SK-N-SH (cell line): Measurements from ENCODE around the gene RASAL3. TPM values are rescaled to one million over a fixed set of nuclear protein-coding genes. Genes with fewer than 3 reads are reported as not detected.

Experiments used
- CTCF ChIA-PET: fragments of 300-600, 350-600 bp; formaldehyde crosslinking; extraction: SDS; loops from one replicate; lab custom pipeline; 2021; lab: Yijun Ruan, JAX
- POLR2A ChIA-PET: fragments of 350-600 bp; sonication (Branson Sonifier 250); formaldehyde crosslinking; extraction: SDS; loops from one replicate; lab custom pipeline; 2020; ENCODE audit warnings: antibody characterized with exemption, inconsistent platforms; lab: Yijun Ruan, JAX
- DNase-seq: peaks from one replicate; pipeline ENCODE4 v3.0.0; 2012
- H2AFZ ChIP-seq: fragments of 200-600 bp; sonication (generic); 2 replicates; pipeline ENCODE4 v1.8.1; 2016; ENCODE audit warnings: antibody characterized with exemption, mild to moderate bottlenecking, low read depth
- H3F3A ChIP-seq: fragments of 200-600 bp; sonication (generic); replicated peaks from 2 replicates; pipeline ENCODE3; 2016; ENCODE audit warnings: antibody characterized with exemption, mild to moderate bottlenecking; ENCODE audit not compliant: insufficient read depth
- H3K27ac ChIP-seq, 2 experiments: fragments of 200-500 bp in 1 of 2; fragments of 200-600 bp in 1 of 2; sonication (Bioruptor generic) in 1 of 2; sonication (generic), shearing (Covaris generic) in 1 of 2; 2 replicates each; pipeline versions ENCODE4 v1.5.1 to v1.6.1; 2014 to 2016; ENCODE audit warnings: low read depth in 2 of 2, inconsistent platforms in 1 of 2, low read length in 1 of 2, mild to moderate bottlenecking in 1 of 2, mixed read lengths in 1 of 2
- H3K27me3 ChIP-seq: fragments of 200-600 bp; sonication (generic), shearing (Covaris generic); 2 replicates; pipeline ENCODE4 v1.6.1; 2016; ENCODE audit warnings: mixed run types; ENCODE audit not compliant: insufficient read depth
- H3K36me3 ChIP-seq, 2 experiments: fragments of 200-500 bp in 1 of 2; fragments of 200-600 bp in 1 of 2; sonication (Bioruptor generic) in 1 of 2; sonication (generic) in 1 of 2; replicated peaks in 1 of 2; 2 replicates each; pipeline versions ENCODE3 to v1.5.1; 2014 to 2016; ENCODE audit warnings: low read length in 1 of 2, mild to moderate bottlenecking in 1 of 2; ENCODE audit not compliant: insufficient read depth in 2 of 2, control insufficient read depth in 1 of 2
- H3K4me1 ChIP-seq, 2 experiments: fragments of 200-500 bp in 1 of 2; fragments of 200-600 bp in 1 of 2; sonication (Bioruptor generic) in 1 of 2; sonication (generic), shearing (Covaris generic) in 1 of 2; 2 replicates each; pipeline versions ENCODE4 v1.5.1 to v1.6.1; 2014 to 2016; ENCODE audit warnings: low read depth in 1 of 2, low read length in 1 of 2, mixed run types in 1 of 2; ENCODE audit not compliant: insufficient read depth in 2 of 2, control insufficient read depth in 1 of 2
- H3K4me2 ChIP-seq: fragments of 200-600 bp; sonication (generic), shearing (Covaris generic); 2 replicates; pipeline ENCODE4 v1.6.1; 2017; ENCODE audit warnings: mixed run types
- H3K4me3 ChIP-seq, 2 experiments: fragments of 200-500 bp in 1 of 2; fragments of 200-600 bp in 1 of 2; sonication (Bioruptor generic) in 1 of 2; sonication (generic), shearing (Covaris generic) in 1 of 2; 2 replicates each; pipeline versions ENCODE4 v1.5.1 to v1.8.1; 2014 to 2016; ENCODE audit warnings: low read depth in 2 of 2, inconsistent platforms in 1 of 2, low read length in 1 of 2, mild to moderate bottlenecking in 1 of 2, mixed read lengths in 1 of 2, moderate library complexity in 1 of 2
- H3K79me2 ChIP-seq: fragments of 200-600 bp; sonication (generic); 2 replicates; pipeline ENCODE4 v1.8.1; 2017; ENCODE audit warnings: mild to moderate bottlenecking; ENCODE audit not compliant: insufficient read depth
- H3K9ac ChIP-seq: fragments of 200-600 bp; sonication (generic); 2 replicates; pipeline ENCODE4 v1.6.1; 2017; ENCODE audit warnings: mixed run types
- H3K9me2 ChIP-seq: fragments of 200-600 bp; sonication (generic); 2 replicates; pipeline ENCODE4 v1.6.1; 2017; ENCODE audit warnings: mixed run types
- H3K9me3 ChIP-seq: fragments of 200-600 bp; sonication (generic); 2 replicates; pipeline ENCODE4 v1.6.1; 2017; ENCODE audit warnings: mixed run types, mild to moderate bottlenecking, moderate library complexity
- H4K20me1 ChIP-seq: fragments of 200-600 bp; sonication (generic); 2 replicates; pipeline ENCODE4 v1.6.1; 2017; ENCODE audit warnings: mild to moderate bottlenecking, mixed run types; ENCODE audit not compliant: insufficient read depth
- CHD2 ChIP-seq: fragments of 150-350 bp; IDR thresholded peaks from 2 replicates; pipeline ENCODE4 v1.6.1; 2018; ENCODE audit warnings: low read length; ENCODE audit not compliant: partially characterized antibody
- ELF1 ChIP-seq: IDR thresholded peaks from 2 replicates; pipeline ENCODE4 v1.4.0; 2012
- EZH2phosphoT487 ChIP-seq: fragments of 200-600 bp; sonication (generic); IDR thresholded peaks from 2 replicates; pipeline ENCODE4 v1.6.1; 2017; ENCODE audit warnings: low read depth, mixed run types, mild to moderate bottlenecking, antibody characterized with exemption, moderate library complexity, borderline replicate concordance
- FOSL2 ChIP-seq: IDR thresholded peaks from 2 replicates; pipeline ENCODE4 v1.4.0; 2012; ENCODE audit warnings: low read depth, mild to moderate bottlenecking, moderate library complexity, borderline replicate concordance
- FOXJ3 ChIP-seq: sonication (generic); formaldehyde crosslinking; IDR thresholded peaks from 2 replicates; pipeline ENCODE4 v1.5.1; 2020; ENCODE audit warnings: mild to moderate bottlenecking, missing genetic modification reagents
- GATA2 ChIP-seq: sonication (generic); formaldehyde crosslinking; IDR thresholded peaks from 2 replicates; pipeline ENCODE4 v1.5.0; 2020; ENCODE audit warnings: mild to moderate bottlenecking, missing genetic modification reagents
- IRF3 ChIP-seq: fragments of 150-350 bp; IDR thresholded peaks from 2 replicates; pipeline ENCODE4 v1.6.1; 2016; ENCODE audit warnings: mild to moderate bottlenecking, low read depth, low read length
- MEF2A ChIP-seq: IDR thresholded peaks from 2 replicates; pipeline ENCODE4 v1.4.0; 2012; ENCODE audit warnings: low read depth, borderline replicate concordance
- NRF1 ChIP-seq: IDR thresholded peaks from 2 replicates; pipeline ENCODE4 v1.6.1; 2012; ENCODE audit warnings: low read depth, mild to moderate bottlenecking, low read length
- PBX3 ChIP-seq: IDR thresholded peaks from 2 replicates; pipeline ENCODE4; 2012
- RCOR1 ChIP-seq: fragments of 150-350 bp; IDR thresholded peaks from 2 replicates; pipeline ENCODE4 v1.6.1; 2017; ENCODE audit warnings: antibody characterized with exemption, low read length
- RXRA ChIP-seq: IDR thresholded peaks from 2 replicates; pipeline ENCODE4 v1.4.0; 2012; ENCODE audit warnings: low read depth, mild to moderate bottlenecking, borderline replicate concordance
- TAF1 ChIP-seq: IDR thresholded peaks from 2 replicates; pipeline ENCODE4 v1.6.1; 2012; ENCODE audit warnings: low read depth, mild to moderate bottlenecking, low read length, moderate library complexity, borderline replicate concordance
- TCF12 ChIP-seq: IDR thresholded peaks from 2 replicates; pipeline ENCODE4 v1.4.0; 2012
- TEAD4 ChIP-seq: IDR thresholded peaks from 2 replicates; pipeline ENCODE4 v1.4.0; 2012; ENCODE audit warnings: mild to moderate bottlenecking, borderline replicate concordance; ENCODE audit not compliant: insufficient read depth
- YY1 ChIP-seq: IDR thresholded peaks from 2 replicates; pipeline ENCODE4 v1.4.0; 2012; ENCODE audit warnings: low read depth, mild to moderate bottlenecking
- WGBS: methylation state at CpG from one replicate; pipeline ENCODE4 v1.1.6; 2017; ENCODE audit warnings: low lambda C conversion rate; 5-methylcytosine and 5-hydroxymethylcytosine counted together
- polyA plus RNA-seq, 3 experiments: library from polyadenylated mRNA; depleted of rRNA; stranded (reverse); fragments of >200 nt; gene quantifications; 2 replicates each; pipeline ENCODE4 v1.2.3, GENCODE V29; 2012
- TF ChIP-seq, protein P1 (sequence below): fragments of 150-350 bp; IDR thresholded peaks from 2 replicates; pipeline ENCODE4 v1.6.1; 2017; ENCODE audit warnings: antibody characterized with exemption, low read length, low read depth, borderline replicate concordance
- TF ChIP-seq, protein P2 (sequence below): fragments of 200-600 bp; sonication (generic); IDR thresholded peaks from 2 replicates; pipeline ENCODE4 v1.6.1; 2017; ENCODE audit warnings: antibody characterized with exemption, mild to moderate bottlenecking, moderate library complexity
- TF ChIP-seq, protein P3 (sequence below): IDR thresholded peaks from 2 replicates; pipeline ENCODE4 v1.6.1; 2012; ENCODE audit warnings: mild to moderate bottlenecking, low read depth, low read length, moderate library complexity

Gene RASAL3
- polyA plus RNA-seq, 1 of the 3 experiments (the other 2 are of a cell fraction) = 0.02 TPM

DNA sequence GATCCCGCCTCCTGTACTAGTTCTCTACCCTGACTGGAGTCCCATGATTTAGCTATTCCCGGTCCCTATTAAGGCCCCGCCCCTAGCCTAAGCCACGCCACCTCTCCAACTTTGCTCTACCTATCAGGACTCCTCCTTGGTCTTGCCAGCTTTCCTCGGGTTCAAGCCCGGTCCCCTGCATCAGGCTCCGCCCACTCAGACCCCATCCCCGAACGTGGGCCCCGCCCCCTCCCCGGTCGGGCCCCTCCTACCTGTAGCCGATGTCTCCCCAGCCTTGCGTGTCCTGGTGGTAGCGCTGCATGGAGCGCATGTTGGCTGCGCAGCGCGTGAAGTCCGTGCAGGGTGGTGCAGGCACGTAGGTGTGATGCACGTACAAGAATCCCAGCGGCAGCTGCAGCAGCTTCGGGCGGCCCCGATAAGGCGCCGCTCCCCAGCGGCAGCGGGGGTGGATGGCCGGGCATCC is 7.3 kb upstream of the RASAL3 start:
- Histone ChIP-seq H3K27ac (no peak overlapping the region), H3F3A (peaks cover 7% of the 10 kb centered on the region), H3K4me1 (no peaks in the 10 kb centered on the region), H3K9ac (no peak overlapping the region), H2AFZ (no peak overlapping the region), H3K9me2 (no peaks in the 10 kb centered on the region), H3K27me3 (peaks cover 30% of the 10 kb centered on the region), H3K4me3 (no peak overlapping the region), H3K9me3 (no peaks in the 10 kb centered on the region), H3K79me2 (no peaks in the 10 kb centered on the region), H3K4me2 (no peak overlapping the region), H3K36me3 (no peaks in the 10 kb centered on the region), H4K20me1 (no peaks in the 10 kb centered on the region)
- ChIA-PET POLR2A (no interaction called here), CTCF (no interaction called here)
- TF ChIP-seq NRF1 (no peak), ELF1 (no peak), PBX3 (no peak), MEF2A (no peak), FOSL2 (no peak), RCOR1 (no peak), FOXJ3 (no peak), YY1 (no peak), EZH2phosphoT487 (no peak), RXRA (no peak), TEAD4 (no peak), CHD2 (no peak), GATA2 (no peak), IRF3 (no peak), TCF12 (no peak), TAF1 (no peak)
- TF ChIP-seq, protein P1, sequence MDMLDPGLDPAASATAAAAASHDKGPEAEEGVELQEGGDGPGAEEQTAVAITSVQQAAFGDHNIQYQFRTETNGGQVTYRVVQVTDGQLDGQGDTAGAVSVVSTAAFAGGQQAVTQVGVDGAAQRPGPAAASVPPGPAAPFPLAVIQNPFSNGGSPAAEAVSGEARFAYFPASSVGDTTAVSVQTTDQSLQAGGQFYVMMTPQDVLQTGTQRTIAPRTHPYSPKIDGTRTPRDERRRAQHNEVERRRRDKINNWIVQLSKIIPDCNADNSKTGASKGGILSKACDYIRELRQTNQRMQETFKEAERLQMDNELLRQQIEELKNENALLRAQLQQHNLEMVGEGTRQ = no peak
- TF ChIP-seq, protein P2, sequence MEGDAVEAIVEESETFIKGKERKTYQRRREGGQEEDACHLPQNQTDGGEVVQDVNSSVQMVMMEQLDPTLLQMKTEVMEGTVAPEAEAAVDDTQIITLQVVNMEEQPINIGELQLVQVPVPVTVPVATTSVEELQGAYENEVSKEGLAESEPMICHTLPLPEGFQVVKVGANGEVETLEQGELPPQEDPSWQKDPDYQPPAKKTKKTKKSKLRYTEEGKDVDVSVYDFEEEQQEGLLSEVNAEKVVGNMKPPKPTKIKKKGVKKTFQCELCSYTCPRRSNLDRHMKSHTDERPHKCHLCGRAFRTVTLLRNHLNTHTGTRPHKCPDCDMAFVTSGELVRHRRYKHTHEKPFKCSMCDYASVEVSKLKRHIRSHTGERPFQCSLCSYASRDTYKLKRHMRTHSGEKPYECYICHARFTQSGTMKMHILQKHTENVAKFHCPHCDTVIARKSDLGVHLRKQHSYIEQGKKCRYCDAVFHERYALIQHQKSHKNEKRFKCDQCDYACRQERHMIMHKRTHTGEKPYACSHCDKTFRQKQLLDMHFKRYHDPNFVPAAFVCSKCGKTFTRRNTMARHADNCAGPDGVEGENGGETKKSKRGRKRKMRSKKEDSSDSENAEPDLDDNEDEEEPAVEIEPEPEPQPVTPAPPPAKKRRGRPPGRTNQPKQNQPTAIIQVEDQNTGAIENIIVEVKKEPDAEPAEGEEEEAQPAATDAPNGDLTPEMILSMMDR = no peak
- TF ChIP-seq, protein P3, sequence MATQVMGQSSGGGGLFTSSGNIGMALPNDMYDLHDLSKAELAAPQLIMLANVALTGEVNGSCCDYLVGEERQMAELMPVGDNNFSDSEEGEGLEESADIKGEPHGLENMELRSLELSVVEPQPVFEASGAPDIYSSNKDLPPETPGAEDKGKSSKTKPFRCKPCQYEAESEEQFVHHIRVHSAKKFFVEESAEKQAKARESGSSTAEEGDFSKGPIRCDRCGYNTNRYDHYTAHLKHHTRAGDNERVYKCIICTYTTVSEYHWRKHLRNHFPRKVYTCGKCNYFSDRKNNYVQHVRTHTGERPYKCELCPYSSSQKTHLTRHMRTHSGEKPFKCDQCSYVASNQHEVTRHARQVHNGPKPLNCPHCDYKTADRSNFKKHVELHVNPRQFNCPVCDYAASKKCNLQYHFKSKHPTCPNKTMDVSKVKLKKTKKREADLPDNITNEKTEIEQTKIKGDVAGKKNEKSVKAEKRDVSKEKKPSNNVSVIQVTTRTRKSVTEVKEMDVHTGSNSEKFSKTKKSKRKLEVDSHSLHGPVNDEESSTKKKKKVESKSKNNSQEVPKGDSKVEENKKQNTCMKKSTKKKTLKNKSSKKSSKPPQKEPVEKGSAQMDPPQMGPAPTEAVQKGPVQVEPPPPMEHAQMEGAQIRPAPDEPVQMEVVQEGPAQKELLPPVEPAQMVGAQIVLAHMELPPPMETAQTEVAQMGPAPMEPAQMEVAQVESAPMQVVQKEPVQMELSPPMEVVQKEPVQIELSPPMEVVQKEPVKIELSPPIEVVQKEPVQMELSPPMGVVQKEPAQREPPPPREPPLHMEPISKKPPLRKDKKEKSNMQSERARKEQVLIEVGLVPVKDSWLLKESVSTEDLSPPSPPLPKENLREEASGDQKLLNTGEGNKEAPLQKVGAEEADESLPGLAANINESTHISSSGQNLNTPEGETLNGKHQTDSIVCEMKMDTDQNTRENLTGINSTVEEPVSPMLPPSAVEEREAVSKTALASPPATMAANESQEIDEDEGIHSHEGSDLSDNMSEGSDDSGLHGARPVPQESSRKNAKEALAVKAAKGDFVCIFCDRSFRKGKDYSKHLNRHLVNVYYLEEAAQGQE = no peak
- peak; percentile 12 for DNase-seq
- WGBS = 53% methylated on average over 30 of the region's 31 CpGs
